Aortic smooth muscle cell (primary cell): Measurements from ENCODE around the gene DFFB. TPM values are rescaled to one million over a fixed set of nuclear protein-coding genes. Genes with fewer than 3 reads are reported as not detected.

Experiments
- total RNA-seq: library from RNA; depleted of rRNA; stranded (reverse); fragments of >200 nt; gene quantifications from 2 replicates; pipeline ENCODE4 v1.2.3, GENCODE V29; 2014

DFFB gene, protein sequence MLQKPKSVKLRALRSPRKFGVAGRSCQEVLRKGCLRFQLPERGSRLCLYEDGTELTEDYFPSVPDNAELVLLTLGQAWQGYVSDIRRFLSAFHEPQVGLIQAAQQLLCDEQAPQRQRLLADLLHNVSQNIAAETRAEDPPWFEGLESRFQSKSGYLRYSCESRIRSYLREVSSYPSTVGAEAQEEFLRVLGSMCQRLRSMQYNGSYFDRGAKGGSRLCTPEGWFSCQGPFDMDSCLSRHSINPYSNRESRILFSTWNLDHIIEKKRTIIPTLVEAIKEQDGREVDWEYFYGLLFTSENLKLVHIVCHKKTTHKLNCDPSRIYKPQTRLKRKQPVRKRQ
- 5.8 and 7.0 TPM in 2 replicates for total RNA-seq

GRCh38 chr1:3856923-3857790, at the start of gene DFFB, which contains the start of gene CEP104:
DFFB (plus strand) TSS chr1:3857476; CDS start chr1:3857604, 128 bp downstream.
CEP104 (minus strand) TSS chr1:3857211; CDS start chr1:3852407, 4,804 bp downstream.

DNA sequence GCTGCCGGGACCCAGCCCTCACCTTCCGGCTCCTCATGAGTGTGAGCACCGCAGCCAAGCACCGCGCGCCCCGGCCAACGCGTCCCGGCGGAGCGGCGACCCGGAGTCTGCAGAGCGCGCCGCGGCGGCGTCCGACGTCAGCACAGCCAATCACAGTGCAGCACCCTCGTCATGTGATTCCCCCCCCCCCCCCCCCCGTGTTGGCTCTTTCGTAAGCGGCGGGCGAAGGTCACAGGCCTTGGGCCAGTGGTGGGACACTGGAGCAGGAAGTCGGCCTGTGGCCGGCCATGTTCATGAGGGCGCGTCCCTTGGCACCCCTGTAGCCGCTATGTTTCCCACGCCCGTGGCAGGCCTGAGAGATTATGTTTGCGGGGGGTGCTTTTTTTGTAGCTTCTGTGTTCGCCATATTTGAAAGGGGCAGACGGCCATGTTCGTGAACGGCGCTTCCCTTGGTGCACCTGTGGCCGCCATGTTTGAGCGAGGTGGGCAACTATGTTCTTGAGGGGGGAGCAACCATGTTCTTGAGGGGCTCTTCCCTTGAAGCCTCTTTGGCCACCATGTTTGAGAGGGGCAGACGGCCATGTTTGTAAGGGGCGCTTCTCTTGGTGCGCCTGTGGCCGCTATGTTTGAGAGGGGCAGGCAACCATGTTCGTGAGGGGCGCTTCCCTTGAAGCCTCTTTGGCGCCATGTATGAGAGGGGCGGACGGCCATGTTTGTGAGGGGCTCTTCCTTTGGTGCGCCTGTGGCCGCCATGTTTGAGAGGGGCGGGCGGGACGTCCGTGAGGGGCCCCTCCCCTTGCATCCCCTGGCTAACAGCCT, 43.1 kb downstream of the DFFB start, which contains the start of gene C1orf174:
Gene C1orf174, minus strand, starts transcription at position 123 of the 819 bp plus-strand sequence. Its CDS starts 86 bp downstream, at position 37.

Other genes starting within 250 kb of the DFFB start
- 131 and 142 TPM in 2 replicates for gene MEGF6, start 246.0 kb upstream of the DFFB start, total RNA-seq
- gene TPRG1L, start 232.5 kb upstream of the DFFB start, total RNA-seq, result 30.1 and 37.1 TPM in 2 replicates
- 11.8 and 13.2 TPM in 2 replicates for gene WRAP73, start 207.4 kb upstream of the DFFB start, total RNA-seq
- gene TP73, start 205.0 kb upstream of the DFFB start, total RNA-seq, result not detected in 2 replicates
- gene CCDC27, start 105.0 kb upstream of the DFFB start, total RNA-seq, result not detected in 2 replicates
- gene SMIM1, start 84.7 kb upstream of the DFFB start, total RNA-seq, result 0.53 TPM in 1 of 2 replicates, not detected in the other
- gene LRRC47, start 61.0 kb upstream of the DFFB start, total RNA-seq, result 24.6 and 30.4 TPM in 2 replicates
- gene CEP104, start 265 bp upstream of the DFFB start, total RNA-seq, result 22.1 and 25.0 TPM in 2 replicates
- gene C1orf174, start 42.8 kb downstream of the DFFB start, total RNA-seq, result 20.5 and 25.9 TPM in 2 replicates